ENCODE results near the gene RSPH9.
A peak's percentile ranks its signal among the peaks of the same experiment; 100 is the strongest.

Gene RSPH9, protein sequence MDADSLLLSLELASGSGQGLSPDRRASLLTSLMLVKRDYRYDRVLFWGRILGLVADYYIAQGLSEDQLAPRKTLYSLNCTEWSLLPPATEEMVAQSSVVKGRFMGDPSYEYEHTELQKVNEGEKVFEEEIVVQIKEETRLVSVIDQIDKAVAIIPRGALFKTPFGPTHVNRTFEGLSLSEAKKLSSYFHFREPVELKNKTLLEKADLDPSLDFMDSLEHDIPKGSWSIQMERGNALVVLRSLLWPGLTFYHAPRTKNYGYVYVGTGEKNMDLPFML

DNA sequence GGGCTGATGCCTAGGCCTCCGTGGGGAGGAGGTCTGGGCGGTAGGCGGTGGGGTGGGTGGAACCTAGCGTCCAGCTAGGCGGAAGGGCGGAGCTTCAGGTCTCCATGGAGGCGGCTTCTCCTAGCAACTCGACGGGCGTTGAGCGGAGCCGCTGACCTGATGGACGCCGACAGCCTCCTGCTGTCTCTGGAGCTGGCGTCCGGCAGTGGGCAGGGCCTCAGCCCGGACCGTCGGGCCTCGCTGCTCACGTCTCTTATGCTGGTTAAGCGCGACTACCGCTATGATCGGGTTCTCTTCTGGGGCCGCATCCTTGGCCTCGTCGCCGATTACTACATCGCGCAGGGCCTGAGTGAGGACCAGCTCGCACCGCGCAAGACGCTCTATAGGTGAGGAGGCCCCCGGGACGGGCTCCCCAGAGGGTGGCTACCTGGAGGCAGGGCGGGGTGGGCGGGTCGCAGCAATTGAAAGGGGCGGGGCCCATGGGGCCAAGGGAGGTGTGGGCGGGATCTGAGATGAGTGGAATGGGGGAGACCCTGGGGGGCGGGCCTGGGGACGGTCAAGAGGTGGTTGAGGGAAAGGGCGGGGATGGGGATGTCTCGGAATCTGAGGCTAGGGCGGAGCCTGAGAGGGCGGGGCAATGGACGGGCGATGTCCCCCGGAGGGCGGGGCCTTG lies at the start of gene RSPH9:
TSS of gene RSPH9 (plus strand) at position 97 of the 673 bp plus-strand sequence. CDS start at position 160, 63 bp downstream.
- DNase-seq = peak; percentile 65

DNA sequence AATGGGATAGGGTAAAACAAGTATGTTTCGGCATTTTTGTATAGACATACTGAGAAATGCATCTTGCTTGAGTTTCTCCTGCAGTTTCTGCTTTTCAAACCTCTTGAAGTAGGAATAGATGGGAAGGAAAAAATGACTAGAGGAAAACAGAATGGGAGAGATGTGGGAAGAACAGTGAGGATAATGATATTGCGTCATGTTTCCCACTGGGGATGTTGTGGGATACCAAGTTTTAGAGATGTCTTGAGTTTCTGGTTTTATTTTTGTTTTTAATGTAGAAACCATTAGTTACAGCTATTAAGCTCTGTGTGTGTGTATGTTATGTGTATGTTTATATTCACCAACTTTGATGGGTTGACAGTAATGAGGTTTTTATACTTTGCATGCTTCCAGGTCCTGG lies 44.2 kb upstream of the RSPH9 start:
- DNase-seq = no peak

DNA sequence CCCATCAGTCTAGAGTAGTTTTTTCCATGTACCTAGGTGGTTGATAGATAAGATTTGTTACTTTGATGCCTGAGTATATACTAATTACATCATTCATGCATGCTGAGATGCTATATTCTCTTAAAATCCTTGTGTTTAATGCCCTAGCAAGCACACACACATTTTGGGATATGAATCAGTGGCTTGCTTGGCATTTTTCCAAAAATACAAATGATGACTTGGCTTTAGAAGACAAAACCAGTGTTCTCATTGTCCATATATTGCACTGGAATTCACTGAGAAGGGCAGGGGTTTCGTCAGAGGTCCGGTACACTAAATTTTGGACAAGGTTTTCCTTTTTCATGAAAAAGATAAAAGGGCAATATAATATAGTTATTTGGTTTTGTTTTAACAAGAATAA lies 40.7 kb upstream of the RSPH9 start:
- peak; percentile 72 for DNase-seq

DNA sequence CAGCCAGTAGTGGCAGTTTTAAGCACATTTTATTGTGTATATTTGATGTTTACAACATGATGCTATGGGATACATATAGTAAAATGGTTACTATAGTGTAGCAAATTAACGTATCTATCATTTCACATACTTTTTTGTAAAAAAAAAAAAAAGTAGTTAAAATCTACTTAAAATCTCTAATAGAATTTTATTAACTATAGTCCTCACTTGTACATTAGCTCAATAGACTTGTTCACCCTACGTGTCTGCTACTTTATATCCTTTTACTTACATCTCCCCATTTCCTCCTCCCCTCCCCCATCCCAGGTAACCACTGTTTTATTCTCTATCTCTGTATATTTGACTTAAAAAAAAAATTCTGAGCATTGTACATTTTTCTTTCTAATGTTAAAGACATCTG lies 38.8 kb upstream of the RSPH9 start:
- no peak for DNase-seq

DNA sequence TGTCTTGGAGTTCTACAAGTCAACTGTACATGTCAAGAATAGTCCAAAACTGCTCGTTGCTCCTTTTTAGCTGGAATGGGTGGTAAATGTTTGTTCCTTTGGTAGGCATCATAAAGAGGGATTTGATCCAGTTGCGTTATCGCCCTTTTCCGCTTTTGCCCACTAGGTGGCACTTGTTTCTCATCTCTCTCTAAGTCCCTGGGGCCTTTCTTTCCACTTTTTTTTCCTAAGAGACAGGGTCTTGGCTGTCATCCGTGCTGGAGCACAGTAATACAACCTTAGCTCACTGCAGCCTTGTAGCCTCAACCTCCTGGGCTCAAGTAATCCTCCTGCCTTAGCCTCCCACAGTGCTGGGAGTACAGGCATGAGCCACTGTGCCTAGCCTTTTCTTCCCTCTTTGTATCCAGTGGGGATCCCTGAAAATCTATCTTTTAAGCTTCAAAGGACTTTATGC lies 36.5 kb upstream of the RSPH9 start:
- peak; percentile 78 for DNase-seq

DNA sequence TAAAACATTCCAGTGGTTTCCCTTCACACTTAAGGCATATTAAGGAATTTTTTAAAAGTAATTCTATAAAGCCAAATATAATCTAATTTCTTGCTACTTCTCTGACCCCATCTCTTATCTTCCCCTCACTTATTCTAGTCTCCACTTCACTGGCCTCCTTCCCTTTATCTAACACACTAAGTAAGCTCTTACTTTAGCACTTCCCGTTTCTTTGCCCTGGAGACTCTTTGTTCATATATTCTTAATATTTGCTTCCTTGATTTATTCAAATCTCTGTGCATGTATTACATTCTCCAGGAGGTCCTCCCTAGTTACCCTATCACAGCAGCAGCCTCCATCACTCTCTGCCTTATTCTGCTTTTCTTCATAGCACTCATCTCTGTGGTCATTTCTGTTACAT lies 36.0 kb upstream of the RSPH9 start:
- DNase-seq = no peak

DNA sequence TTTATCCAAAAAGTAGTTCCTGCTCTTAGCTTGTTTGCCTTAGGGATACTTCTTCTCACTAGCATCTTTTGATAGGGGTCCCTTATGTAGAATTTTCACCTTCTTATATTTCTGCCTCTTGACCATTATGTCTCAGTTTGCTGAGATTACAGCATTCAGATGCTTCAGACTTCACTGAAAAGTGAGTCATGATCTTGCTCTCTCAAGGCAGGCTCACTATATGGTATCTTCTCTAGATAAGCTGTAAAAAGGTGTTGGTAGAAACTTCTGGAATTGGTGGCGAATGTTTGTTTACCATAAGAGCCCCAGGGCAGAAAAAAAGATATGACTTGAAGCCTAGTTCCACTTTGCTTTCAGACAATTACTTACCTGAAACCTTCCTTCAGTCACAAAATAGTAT lies 35.4 kb upstream of the RSPH9 start:
- no peak for DNase-seq

DNA sequence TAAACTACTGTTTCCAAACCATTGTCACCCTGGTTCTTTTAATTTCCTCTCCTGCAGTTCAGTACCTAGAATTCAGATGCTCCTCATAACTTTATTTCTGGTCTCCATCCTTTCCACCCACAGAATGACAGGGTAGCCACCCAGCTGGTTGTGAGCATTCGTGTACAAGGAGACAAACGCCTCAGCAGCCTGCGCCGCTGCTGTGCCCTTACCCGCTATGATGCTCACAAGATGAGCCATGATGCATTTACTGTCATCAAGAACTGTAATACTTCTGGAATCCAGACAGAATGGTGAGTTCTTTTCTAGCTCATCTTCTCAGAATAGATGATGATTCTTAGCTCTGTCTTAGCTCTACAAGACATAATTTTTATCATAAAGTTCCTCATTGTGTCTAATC lies 34.4 kb upstream of the RSPH9 start:
- DNase-seq = no peak

DNA sequence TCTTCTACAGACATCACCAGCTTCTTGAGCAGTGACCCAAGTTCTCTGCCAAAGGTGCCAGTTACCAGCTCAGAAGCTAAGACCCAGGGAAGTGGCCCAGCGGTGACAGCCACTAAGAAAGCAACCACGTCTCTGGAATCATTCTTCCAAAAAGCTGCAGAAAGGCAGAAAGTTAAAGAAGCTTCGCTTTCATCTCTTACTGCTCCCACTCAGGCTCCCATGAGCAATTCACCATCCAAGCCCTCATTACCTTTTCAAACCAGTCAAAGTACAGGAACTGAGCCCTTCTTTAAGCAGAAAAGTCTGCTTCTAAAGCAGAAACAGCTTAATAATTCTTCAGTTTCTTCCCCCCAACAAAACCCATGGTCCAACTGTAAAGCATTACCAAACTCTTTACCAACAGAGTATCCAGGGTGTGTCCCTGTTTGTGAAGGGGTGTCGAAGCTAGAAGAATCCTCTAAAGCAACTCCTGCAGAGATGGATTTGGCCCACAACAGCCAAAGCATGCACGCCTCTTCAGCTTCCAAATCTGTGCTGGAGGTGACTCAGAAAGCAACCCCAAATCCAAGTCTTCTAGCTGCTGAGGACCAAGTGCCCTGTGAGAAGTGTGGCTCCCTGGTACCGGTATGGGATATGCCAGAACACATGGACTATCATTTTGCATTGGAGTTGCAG lies 31.0 kb upstream of the RSPH9 start:
- DNase-seq = no peak

DNA sequence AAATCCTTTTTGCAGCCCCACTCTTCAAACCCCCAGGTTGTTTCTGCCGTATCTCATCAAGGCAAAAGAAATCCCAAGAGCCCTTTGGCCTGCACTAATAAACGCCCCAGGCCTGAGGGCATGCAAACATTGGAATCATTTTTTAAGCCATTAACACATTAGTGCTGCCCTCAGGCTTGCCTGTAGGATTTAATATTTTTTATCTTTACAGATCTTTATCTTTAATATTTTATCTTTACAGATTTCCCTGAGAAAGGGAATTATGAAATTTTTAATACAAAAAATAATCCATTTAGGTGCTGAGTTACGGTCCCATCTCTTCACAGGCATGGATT lies 30.5 kb upstream of the RSPH9 start:
- no peak for DNase-seq

DNA sequence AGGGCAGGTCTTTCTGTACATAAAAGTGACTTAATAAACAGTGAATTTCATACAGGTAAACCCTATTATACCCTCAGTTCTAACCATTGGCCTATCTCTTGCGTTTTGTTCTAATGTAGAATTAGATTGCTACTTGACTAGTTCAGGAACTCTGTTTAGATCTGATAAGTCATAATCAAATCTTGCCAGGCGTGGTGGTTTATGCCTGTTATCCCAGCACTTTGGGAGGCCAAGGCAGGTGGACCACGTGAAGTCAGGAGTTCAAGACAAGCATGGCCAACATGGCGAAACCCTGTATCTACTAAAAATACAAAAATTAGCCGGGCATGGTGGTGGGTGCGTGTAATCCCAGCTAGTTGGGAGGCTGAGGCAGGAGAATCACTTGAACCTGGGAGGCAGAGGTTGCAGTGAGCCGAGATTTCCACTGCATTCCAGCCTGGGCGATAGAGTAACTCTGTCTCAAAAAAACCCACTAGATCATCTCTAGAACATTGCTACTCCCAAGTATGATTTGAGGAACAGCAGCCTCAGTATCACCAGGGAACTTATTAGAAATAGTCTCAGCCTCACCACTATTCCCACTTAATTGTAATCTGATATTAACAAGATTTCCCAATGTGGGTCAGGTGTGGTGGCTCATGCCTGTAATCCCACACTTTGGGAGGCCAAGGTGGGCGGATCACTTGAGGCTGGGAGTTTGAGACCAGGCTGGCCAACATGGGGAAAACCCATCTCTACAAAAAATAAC lies 27.9 kb upstream of the RSPH9 start:
- no peak for DNase-seq

DNA sequence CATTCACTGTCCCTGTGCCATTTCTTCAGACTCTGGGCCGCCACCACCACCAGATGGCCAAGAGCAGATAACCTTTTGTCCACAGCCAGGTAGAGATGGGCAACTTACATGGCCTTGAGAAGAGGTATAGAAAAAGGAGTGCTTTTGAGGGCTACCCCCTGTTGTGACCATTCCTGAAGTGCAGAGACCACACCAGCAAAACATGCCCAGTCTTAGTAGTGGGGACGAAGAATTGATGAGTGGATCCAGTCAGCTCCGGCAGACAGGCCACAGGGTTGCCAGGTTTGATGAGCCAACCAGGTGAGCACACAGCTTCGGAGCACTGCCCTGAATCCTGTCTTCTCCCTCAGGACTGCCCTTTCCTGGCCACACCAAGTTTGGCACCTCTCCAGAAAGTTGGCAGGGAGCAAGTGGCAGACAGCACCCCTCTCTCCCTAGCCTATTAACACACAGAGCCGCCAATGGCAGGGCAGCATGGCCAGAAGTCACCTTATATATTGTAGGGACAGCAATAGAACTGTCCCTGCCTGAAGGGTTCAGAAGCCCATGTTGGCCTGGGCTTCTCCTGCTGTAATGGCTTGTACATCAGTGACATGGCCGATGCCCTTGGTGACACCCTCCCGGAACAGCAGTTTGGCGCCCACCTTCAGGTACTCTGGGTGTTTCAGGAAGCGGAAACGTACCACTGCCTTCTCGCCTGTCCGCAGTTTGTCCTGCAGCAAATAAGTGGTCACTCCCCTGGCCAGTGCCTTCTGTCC lies 23.6 kb upstream of the RSPH9 start:
- no peak for DNase-seq

DNA sequence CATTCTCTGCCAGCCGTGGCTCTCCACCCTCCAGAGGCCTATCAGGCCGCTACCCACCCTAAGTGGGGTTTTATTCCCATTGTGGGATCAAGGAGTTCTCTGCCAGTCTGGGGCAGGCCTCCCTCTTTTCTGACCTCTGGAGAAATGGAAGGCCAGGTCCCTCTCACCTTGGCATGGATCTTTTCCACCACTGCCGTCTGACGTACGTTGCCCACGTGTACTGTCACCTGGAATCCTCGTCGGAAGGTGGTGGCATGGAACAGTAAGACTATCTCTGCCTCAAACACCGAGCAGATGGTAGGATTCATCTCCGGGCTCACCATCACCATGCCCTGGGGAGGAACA lies 23.0 kb upstream of the RSPH9 start:
- no peak for DNase-seq

DNA sequence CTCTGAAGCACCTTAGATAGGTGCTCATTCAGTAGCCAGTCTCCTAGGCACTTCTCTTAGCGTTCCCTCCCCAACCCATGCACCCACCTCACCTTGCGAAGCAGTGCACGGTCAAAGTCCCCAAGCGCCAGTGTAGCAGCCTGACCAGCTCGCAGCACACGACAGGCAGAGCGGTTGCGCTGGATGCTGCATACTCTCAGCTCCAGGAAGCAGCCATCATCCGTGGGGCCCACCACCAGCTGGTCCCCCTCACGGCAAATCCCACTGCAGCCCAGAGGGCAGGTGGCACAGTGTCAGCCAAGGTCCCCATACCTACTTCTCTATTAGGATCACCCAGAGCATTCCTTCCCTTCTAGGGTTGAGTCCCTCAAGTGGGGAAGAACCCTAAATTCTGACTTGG lies 22.3 kb upstream of the RSPH9 start:
- no peak for DNase-seq

DNA sequence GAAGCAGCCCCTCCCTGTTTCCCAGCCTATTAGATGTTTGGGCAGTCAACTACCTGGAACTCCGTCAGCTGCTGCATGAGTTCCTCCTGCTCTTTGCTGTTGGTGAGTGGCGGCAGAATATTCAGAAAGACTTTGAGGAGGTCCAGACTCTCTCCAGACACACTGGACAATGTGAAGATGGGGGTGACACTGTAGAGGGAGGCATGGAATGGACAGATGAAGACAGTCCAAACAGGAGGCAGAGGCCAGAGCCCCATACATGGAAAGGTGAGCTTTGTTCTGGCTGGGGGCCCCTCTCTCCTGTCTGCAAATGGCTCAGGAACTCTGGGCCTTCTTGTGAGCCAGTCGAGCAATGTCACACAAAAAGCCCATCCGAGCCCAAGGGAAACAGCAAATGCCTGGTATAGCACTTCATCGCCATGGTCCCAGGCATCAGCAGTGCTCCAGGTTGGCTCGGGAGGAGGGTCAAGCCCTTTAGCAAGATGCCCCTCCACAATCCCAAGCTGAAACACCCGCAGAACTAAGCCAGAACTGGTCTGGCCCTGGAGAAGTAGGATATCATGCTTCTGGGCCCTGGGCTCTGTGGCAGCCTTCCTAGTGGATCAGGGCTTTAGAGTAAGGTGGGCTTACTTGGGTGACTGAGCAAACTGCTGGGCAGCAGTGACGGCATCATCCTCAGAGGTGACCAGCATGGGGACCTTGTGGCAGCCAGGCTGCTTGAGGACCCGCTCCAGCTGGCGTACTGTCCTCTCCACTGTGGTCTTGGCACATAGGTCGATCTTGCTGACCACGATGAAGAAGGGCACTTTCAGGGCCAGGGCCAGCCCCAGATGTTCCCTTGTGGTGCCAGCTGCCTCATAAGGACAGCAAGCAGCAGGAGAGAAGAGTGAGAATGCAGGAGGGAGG lies 20.7 kb upstream of the RSPH9 start:
- DNase-seq = no peak

DNA sequence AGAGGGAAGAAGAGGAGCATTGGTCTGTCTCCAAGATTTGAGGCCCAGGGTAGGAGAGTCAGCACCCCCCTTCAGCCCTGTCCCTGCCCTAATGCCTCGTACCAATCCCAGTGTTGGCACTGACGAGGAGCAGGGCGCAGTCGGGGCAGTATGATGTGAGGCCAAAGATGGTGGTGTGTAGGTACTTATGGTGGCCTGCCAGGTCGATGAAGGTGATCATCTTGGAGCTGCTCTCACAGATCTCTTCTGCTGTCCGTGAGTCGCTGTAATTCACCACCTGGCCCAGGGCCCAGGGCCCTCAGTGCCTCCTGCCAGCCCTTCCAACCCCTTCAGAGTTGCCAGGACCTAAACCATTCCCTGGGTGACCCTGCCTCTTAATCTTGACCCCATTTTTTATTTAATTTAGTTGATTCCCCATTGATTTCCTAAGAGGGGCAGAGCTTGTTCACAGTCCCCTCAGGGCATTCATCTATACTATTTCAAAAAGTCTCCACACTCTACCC lies 20.0 kb upstream of the RSPH9 start:
- DNase-seq = no peak

DNA sequence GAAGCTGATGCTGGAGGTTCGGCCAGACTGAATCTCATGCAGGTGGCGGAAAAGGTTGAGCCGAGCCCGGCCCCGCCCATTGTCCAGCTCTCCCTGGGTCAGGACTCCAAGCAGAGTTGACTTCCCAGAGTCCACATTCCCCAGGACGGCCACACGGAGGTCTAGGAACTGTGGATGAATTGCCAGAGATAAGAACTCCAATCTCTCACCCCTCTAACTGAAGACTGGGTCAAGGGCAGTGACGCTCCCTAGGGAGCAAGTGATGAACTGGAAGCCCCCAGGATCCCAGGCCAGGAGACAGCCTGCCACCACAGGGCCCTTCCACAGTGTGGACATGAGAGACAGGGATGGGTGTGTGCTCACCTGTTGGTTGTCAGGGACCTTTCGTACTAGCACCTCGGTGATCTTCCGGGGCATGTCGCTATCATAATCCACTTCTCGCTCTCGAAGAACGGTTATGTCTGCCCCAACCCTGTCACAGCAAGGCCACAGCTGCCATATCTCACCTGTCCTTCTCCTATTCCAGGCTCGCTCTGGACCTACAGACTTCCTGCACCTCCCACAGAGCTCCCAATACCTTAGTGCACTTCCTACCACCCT lies 19.3 kb upstream of the RSPH9 start:
- no peak for DNase-seq

DNA sequence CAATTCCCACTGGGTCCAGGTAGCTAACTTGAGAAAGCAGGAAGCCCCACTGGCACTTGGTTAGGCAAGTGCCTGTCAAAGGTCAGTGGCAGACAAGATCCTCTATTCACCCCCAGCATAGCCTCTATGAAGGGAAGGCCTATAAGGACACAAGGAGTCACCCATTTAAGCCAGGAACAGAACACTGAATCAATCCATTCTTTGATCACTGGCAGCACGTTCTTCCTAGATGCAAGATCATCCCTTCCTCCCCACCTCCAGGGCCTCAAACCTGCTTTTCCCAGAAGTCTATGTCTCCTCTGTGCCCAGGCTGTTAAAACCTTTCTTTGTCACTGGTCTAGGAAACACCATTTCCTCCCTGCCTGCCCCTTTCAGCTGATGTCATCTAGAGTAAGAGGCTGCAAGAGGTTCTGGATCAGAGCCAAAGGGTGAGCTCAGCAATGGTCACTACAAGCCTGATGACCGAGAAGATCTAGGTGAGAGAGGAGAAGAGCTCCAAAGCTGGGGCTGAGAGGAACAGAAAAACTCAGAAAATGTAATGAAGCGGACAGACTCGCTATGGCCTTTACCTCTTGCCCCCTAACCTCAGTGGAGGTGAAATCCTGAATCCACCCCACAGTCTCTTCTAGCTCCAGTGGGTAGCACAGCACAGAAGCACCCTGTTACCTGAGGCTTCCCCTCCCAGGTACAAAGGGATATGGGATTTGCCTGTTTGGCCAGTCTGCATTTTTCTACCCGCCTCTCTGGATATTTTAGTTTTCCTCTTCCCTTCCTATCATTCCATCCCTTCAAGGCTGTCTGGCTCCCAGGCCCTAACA lies 17.6 kb upstream of the RSPH9 start:
- DNase-seq = peak; percentile 98

DNA sequence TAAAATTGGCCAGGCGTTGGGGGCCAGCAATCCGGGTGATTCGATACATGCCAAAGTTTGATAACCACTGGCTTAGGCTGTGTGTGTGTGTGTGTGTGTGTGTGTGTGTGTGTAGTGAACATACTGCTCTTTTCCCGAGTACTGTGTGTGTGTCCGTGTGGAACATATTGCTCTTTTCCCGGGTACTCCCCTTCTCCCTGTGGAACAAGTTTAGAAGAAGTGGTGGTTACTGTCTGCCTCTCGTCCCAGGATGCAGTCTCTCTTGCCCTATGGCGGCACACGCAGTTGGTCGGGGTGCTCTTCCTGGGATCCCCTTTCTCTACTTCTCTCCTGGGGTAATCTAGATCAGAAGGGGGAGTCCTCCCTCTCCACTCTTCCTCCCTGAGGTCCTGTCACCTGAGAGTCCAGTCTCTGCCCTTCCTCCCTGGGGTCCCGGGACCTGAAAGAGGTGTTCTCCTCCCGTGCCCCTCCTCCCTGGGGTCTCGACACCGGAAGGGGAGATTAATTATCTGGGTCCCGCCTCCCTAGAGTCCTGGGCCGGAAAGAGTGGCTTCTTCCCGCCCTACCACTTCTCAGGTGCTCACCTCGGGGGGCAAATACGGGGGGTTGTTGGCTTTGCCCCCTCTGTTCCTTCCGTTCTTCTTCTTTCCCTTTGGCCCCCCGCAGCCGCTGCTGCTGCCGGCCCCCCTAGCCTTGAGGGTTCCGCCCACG lies 16.3 kb upstream of the RSPH9 start:
- DNase-seq = peak; percentile 73

DNA sequence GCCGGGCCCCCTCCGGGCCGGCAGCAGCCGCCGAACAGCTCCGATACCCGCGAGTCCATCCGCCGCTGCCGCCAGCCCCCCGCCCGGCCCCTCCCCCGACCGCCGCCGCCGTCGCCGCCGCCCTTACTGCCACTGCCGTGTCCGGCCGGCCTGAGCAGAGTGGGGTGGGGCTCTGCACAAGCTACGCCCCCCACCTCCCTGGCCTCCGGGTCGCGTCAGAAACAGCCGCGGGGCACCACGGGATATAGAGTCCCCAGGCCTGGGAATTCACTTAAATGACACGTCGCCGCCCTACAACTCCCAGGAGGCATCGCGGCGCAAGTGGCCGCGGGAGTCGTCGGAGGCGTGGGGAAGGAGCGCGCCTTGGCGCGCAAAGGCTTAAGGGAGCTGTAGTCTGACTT lies 15.7 kb upstream of the RSPH9 start, which contains the start of gene GTPBP2:
TSS of gene GTPBP2 (minus strand) at position 161 of the 401 bp plus-strand sequence. CDS start at position 59, 102 bp downstream.
- peak; percentile 100 for DNase-seq

Measured in EL (cell line).